ENCODE measurements around the gene PIP4K2A. TPM values are rescaled to one million over a fixed set of nuclear protein-coding genes. Genes with fewer than 3 reads are reported as not detected.

Gene PIP4K2A
- total RNA-seq, 1 experiment from 2014 or later, result 59.2 TPM

Other genes with a start within 250 kb of the PIP4K2A start
- gene ARMC3, start 213.5 kb upstream of the PIP4K2A start, total RNA-seq (2014; rRNA removed; shearing (Covaris generic)), result not detected in 2 replicates

Data from HT1080 (cell line).